Endodermal cell (in vitro differentiated cells): ENCODE results near the gene PITPNM3. TPM values are rescaled to one million over a fixed set of nuclear protein-coding genes. Genes with fewer than 3 reads are reported as not detected.

Experiments
- DNase-seq: peaks from one replicate; pipeline ENCODE4 v3.0.0-alpha.2; 2017
- H3K27ac ChIP-seq: 2 replicates; pipeline ENCODE4 v1.5.1; 2013; ENCODE audit warnings: mild to moderate bottlenecking, low read depth, low read length, moderate library complexity
- H3K27me3 ChIP-seq: 2 replicates; pipeline ENCODE4 v1.6.1; 2013; ENCODE audit warnings: mild to moderate bottlenecking, low read length, moderate library complexity; ENCODE audit not compliant: insufficient read depth, control insufficient read depth, poor library complexity, severe bottlenecking
- H3K36me3 ChIP-seq: 2 replicates; pipeline ENCODE4 v1.7.0; 2013; ENCODE audit warnings: mild to moderate bottlenecking, low read length, moderate library complexity; ENCODE audit not compliant: control insufficient read depth, insufficient read depth
- H3K4me1 ChIP-seq: one replicate; pipeline ENCODE4 v1.7.0; 2013; ENCODE audit warnings: low read length; ENCODE audit not compliant: control insufficient read depth, insufficient read depth
- H3K4me3 ChIP-seq: 2 replicates; pipeline ENCODE4 v1.5.1; 2013; ENCODE audit warnings: mild to moderate bottlenecking, low read length, moderate library complexity
- H3K9ac ChIP-seq: 2 replicates; pipeline ENCODE4 v1.6.1; 2013; ENCODE audit warnings: mild to moderate bottlenecking, low read length, moderate library complexity; ENCODE audit not compliant: poor library complexity, severe bottlenecking; ENCODE audit errors: extremely low read depth
- H3K9me3 ChIP-seq: 2 replicates; pipeline ENCODE4 v1.6.1; 2013; ENCODE audit warnings: mild to moderate bottlenecking, low read length, moderate library complexity; ENCODE audit not compliant: control insufficient read depth
- H3K27ac Mint-ChIP-seq: 2 replicates; pipeline ENCODE4 v1.8.0; 2020; ENCODE audit warnings: mixed read lengths
- H3K27me3 Mint-ChIP-seq: 2 replicates; pipeline ENCODE4 v1.8.0; 2021; ENCODE audit warnings: mild to moderate bottlenecking, mixed read lengths; ENCODE audit not compliant: insufficient read depth
- H3K36me3 Mint-ChIP-seq: 2 replicates; pipeline ENCODE4 v1.8.0; 2020; ENCODE audit warnings: low read depth, mixed read lengths
- H3K4me1 Mint-ChIP-seq: 2 replicates; pipeline ENCODE4 v1.8.0; 2020; ENCODE audit warnings: mixed read lengths
- H3K4me3 Mint-ChIP-seq: 2 replicates; pipeline ENCODE4 v1.8.0; 2020; ENCODE audit warnings: mild to moderate bottlenecking, moderate library complexity, mixed read lengths
- H3K9me3 Mint-ChIP-seq: 2 replicates; pipeline ENCODE4 v1.8.0; 2020; ENCODE audit warnings: mild to moderate bottlenecking, mixed read lengths
- CTCF ChIP-seq: fragments of 200-600 bp; sonication (generic); conservative IDR thresholded peaks from 2 replicates; pipeline ENCODE4 v1.5.0; 2021; ENCODE audit warnings: antibody characterized with exemption, mild to moderate bottlenecking
- WGBS, 2 experiments: methylation state at CpG; one replicate each; pipeline versions ENCODE4 v1.1.5 to v1.1.7; 2013; ENCODE audit warnings: missing lambda C conversion rate in 2 of 2, mixed read lengths in 1 of 2; ENCODE audit not compliant: insufficient coverage in 1 of 2, insufficient read length in 1 of 2; 5-methylcytosine and 5-hydroxymethylcytosine counted together
- total RNA-seq, 2 donors: library from RNA; stranded (reverse); fragmentation: NEBNext Ultra II Directional in 1 of 2; extraction: Animal tissue kit (Norgen Biotek cat#: 25700) in 1 of 2; gene quantifications; 2 replicates in 1 of 2; 3 replicates in 1 of 2; pipeline ENCODE4 v1.2.1, GENCODE V29; 2021

The PITPNM3 gene
- total RNA-seq, 2 donors from 2014 or later, result 1.8 to 2.7 TPM

GRCh38 chr17:6408276-6408675 lies 148.1 kb downstream of the PITPNM3 start:
- Histone ChIP-seq H3K4me1 (no peaks in the 10 kb centered on the region), H3K4me3 (no peak overlapping the region), H3K9me3 (no peaks in the 10 kb centered on the region), H3K9ac (no peak overlapping the region), H3K36me3 (no peaks in the 10 kb centered on the region), H3K27me3 (peaks cover 3% of the 10 kb centered on the region), H3K27ac (no peak overlapping the region)
- Mint-ChIP-seq H3K9me3 (no peaks in the 10 kb centered on the region), H3K4me3 (no peak overlapping the region), H3K4me1 (peaks cover 3% of the 10 kb centered on the region), H3K36me3 (no peaks in the 10 kb centered on the region), H3K27me3 (no peaks in the 10 kb centered on the region), H3K27ac (no peak overlapping the region)
- DNase-seq, result no peak
- 92 to 93% methylated on average over 6 of the region's 6 CpGs for WGBS, 2 experiments
- no peak for TF ChIP-seq CTCF

GRCh38 chr17:6402258-6402657 lies 154.1 kb downstream of the PITPNM3 start:
- 87 to 93% methylated on average over 6 of the region's 6 CpGs for whole genome bisulfite sequencing, 2 experiments

More at GRCh38 chr17:6402258-6402657, 154.1 kb downstream of the PITPNM3 start:
- no peak overlapping the region for H3K27ac ChIP-seq
- no peaks in the 10 kb centered on the region for H3K36me3 Mint-ChIP-seq
- no peak overlapping the region for H3K9ac ChIP-seq
- no peaks in the 10 kb centered on the region for H3K4me1 Mint-ChIP-seq
- no peaks in the 10 kb centered on the region for H3K9me3 Mint-ChIP-seq
- H3K4me1 ChIP-seq, result no peaks in the 10 kb centered on the region
- no peaks in the 10 kb centered on the region for H3K27me3 Mint-ChIP-seq
- H3K4me3 Mint-ChIP-seq, result no peak overlapping the region
- no peak for DNase-seq
- no peak overlapping the region for H3K4me3 ChIP-seq
- no peak for TF ChIP-seq CTCF
- no peaks in the 10 kb centered on the region for H3K36me3 ChIP-seq
- no peaks in the 10 kb centered on the region for H3K9me3 ChIP-seq
- H3K27ac Mint-ChIP-seq, result no peak overlapping the region
- H3K27me3 ChIP-seq, result peaks cover 3% of the 10 kb centered on the region

Other genes starting within 250 kb of the PITPNM3 start
- not detected for gene AIPL1, start 121.4 kb downstream of the PITPNM3 start, total RNA-seq
- 10 to 100 TPM; 33.4 to 68.7 TPM for gene PIMREG, start 112.1 kb downstream of the PITPNM3 start, total RNA-seq
- 10 to 100 TPM; 37.2 to 50.1 TPM for gene KIAA0753, start 84.2 kb upstream of the PITPNM3 start, total RNA-seq
- gene TXNDC17, start 84.5 kb upstream of the PITPNM3 start, total RNA-seq, result 100 to 1,000 TPM; 135 to 151 TPM
- gene MED31, start 95.0 kb upstream of the PITPNM3 start, total RNA-seq, result 10 to 100 TPM; 12.8 to 16.6 TPM
- gene C17orf100, start 95.2 kb upstream of the PITPNM3 start, total RNA-seq, result 1 to 10 TPM; 2.7 to 3.0 TPM
- 1 to 10 TPM; 3.9 to 8.4 TPM for gene SLC13A5, start 156.8 kb upstream of the PITPNM3 start, total RNA-seq
- under 1 TPM in 1 of 2 donors, not detected in 1; 0.35 TPM for gene XAF1, start 199.5 kb upstream of the PITPNM3 start, total RNA-seq
- under 1 TPM; 0.18 to 0.29 TPM for gene FBXO39, start 219.7 kb upstream of the PITPNM3 start, total RNA-seq